Stromal cell of bone marrow (primary cell): ENCODE data around the gene KIF4A.
A peak's percentile ranks its signal among the peaks of the same experiment; 100 is the strongest.
"Not testable (repeated sequence)": the region's sequence is repeated elsewhere in the genome, so short reads cannot be mapped to it uniquely, and the experiment has no call there.

Source experiments
- DNase-seq: peaks from one replicate; pipeline ENCODE4 v3.0.0-alpha.2; 2012; ENCODE audit warnings: low read depth

Gene KIF4A

GRCh38 chrX:70292788-70293187 is 2.9 kb downstream of the KIF4A start:
- no peak for DNase-seq

- no peak for DNase-seq
Measured at GRCh38 chrX:70293621-70294020, 3.7 kb downstream of the KIF4A start.

- peak; percentile 54 for DNase-seq
Measured at GRCh38 chrX:70301716-70302115, 11.8 kb downstream of the KIF4A start.

- no peak for DNase-seq
Measured at GRCh38 chrX:70313503-70313902, 23.6 kb downstream of the KIF4A start.

- no peak for DNase-seq
Measured at GRCh38 chrX:70322784-70323183, 32.9 kb downstream of the KIF4A start.

GRCh38 chrX:70323628-70324027 is 33.7 kb downstream of the KIF4A start:
- DNase-seq: not testable (repeated sequence)

GRCh38 chrX:70324326-70324725 is 34.4 kb downstream of the KIF4A start:
- DNase-seq: no peak

GRCh38 chrX:70331161-70331560 is 41.3 kb downstream of the KIF4A start:
- no peak for DNase-seq

- no peak for DNase-seq
Measured at GRCh38 chrX:70332600-70332999, 42.7 kb downstream of the KIF4A start.

- no peak for DNase-seq
Measured at GRCh38 chrX:70336767-70337166, 46.9 kb downstream of the KIF4A start.

- DNase-seq: no peak
Measured at GRCh38 chrX:70338290-70338689, 48.4 kb downstream of the KIF4A start.

GRCh38 chrX:70343435-70343834 is 53.5 kb downstream of the KIF4A start:
- DNase-seq: no peak

- DNase-seq: no peak
Measured at GRCh38 chrX:70346418-70347070, 56.6 kb downstream of the KIF4A start.

- DNase-seq: not testable (repeated sequence)
Measured at GRCh38 chrX:70348825-70349224, 58.9 kb downstream of the KIF4A start.

- not testable (repeated sequence) for DNase-seq
Measured at GRCh38 chrX:70349367-70350125, 59.6 kb downstream of the KIF4A start.

GRCh38 chrX:70352496-70352895 is 62.6 kb downstream of the KIF4A start:
- no peak for DNase-seq

GRCh38 chrX:70353514-70353913 is 63.6 kb downstream of the KIF4A start:
- DNase-seq: no peak

GRCh38 chrX:70354716-70355115 is 64.8 kb downstream of the KIF4A start:
- DNase-seq: no peak

GRCh38 chrX:70359458-70359857 is 69.6 kb downstream of the KIF4A start:
- DNase-seq: no peak

- DNase-seq: no peak
Measured at GRCh38 chrX:70360366-70360765, 70.5 kb downstream of the KIF4A start.

GRCh38 chrX:70368731-70369130 is 78.8 kb downstream of the KIF4A start:
- not testable (repeated sequence) for DNase-seq

GRCh38 chrX:70386235-70386634 is 96.3 kb downstream of the KIF4A start:
- peak; percentile 5 for DNase-seq

GRCh38 chrX:70398899-70399298 is 109.0 kb downstream of the KIF4A start:
- DNase-seq: no peak

GRCh38 chrX:70400181-70400580 is 110.3 kb downstream of the KIF4A start:
- DNase-seq: not testable (repeated sequence)
